Nucleus accumbens (tissue), 56 donors: ENCODE data around the gene BICRAL.
"Not testable (repeated sequence)": the region's sequence is repeated elsewhere in the genome, so short reads cannot be mapped to it uniquely, and the experiment has no call there.

Experiments
- DNase-seq, 56 donors: peaks; one replicate each; lab custom pipeline; 2025; lab: John Stamatoyannopoulos, UW

Gene BICRAL

DNA sequence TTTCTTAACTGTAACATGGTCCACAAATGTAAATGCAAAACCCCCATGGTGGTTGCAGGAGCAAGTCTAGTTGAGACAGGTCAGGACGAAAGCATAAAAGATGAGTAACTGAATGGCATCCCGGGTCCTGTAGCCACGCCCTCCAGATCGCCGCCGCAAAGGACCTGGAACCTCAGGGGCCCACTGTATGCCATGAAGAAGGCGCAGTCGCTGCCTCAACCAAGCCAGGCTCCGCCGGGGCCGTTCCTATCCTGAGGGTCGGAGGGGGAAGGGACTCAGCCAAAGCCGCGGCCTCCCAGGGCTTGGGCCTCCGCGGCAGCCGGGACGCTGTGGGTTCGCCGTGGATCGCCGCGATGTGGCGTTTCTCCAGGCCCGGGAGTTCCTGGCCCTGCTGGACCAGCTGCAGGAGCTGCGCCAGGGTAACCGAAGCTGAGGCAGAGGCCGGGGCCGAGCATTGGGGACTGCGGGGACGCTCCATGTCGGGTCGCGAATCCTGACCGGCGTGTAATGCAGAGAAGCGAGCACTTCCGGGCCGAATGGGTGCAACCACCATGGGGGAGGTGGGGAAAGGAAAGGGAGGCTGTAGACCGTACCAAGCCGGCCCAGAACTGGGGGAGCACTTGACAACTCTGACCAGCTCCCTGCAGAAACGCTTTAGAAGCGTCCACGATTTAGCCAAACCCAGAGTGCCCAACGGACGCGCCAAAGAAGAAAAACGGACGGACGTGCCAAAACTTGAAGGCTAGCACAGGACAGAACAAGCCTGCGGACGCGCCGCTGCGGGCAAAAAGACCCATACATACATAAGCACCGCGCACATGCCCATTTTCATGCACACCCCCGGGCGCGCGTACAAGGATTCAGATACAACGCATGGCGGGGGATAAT, 108.7 kb downstream of the BICRAL start:
- peak; percentile 41 to 96 (median 86) for DNase-seq

DNA sequence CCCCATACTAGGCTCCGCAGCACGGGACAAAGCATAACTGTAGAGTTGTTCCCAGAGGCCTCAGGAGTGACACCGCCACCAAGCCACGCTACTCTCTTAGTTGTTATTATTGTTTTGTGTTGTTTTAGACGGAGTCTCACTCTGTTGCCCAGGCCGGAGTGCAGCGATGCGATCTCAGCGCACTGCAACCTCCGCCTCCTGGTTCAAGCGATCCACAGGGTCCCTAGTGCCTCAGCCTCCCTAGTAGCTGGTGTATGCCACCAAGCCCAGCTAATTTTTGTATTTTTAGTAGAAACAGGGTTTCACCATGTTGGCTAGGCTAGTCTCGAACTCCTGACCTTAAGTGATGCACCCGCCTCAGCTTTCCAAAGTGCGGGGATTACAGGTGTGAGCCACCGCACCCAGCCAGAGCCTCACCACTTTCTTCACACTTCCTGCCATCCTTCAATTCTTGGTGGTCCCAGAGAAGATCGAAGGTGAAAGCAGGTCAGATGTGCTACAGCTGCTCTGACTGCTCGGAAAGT, 109.4 kb downstream of the BICRAL start:
- no peak for DNase-seq

DNA sequence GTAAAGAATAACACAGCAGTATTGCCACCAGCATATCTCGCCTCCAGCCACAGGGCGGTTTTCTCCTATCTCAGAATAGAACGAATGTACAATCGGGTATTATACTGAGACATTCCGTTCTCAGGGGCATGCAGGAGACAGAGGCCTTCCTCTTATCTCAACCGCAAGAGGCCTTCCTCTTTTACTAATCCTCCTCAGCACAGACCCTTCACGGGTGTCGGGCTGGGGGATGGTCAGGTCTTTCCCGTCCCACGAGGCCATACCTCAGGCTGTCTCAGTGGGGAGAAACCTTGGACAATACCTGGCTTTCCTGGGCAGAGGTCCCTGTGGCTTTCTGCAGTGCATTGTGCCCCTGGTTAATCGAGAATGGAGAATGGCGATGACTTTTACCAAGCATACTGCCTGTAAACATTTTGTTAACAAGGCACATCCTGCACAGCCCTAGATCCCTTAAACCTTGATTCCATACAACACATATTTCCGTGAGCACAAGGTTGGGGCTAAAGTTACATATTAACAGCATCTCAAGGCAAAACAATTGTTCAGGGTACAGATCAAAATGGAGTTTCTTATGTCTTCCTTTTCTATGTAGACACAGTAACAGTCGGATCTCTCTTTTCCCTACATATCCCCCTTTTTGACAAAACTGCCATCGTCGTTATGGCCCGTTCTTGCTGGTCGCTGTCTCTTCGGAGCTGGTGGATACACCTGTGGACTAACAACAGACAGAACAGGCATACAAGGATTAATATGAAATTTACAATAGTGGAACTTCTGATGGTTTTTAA, 112.4 kb downstream of the BICRAL start:
- DNase-seq = not testable (repeated sequence)

GRCh38 chr6:42896178-42896719, 114.4 kb downstream of the BICRAL start:
- no peak for DNase-seq

DNA sequence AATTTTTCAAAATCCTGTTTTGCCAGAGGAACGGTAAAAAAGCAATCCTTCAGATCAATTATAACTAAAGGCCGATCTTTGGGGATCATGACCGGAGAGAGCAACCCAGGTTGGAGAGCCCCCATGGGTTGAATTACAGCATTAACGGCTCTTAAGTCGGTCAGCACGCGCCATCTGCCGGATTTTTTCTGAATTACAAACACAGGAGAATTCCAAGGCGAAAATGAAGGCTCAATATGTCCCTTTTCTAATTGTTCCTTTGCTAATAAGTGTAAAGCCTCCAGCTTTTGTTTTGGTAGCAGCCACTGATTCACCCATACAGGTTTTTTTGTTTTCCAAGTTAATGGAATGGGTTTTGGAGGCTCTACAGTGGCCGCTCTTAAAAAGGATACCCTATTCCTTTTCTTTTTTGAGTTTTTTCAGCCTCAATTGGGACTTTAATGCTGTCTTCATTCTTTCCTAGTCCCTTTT, 117.1 kb downstream of the BICRAL start:
- peak in 43 of 56 donors; percentile 3 to 88 (median 39) for DNase-seq

- DNase-seq = no peak
These were observed 118.0 kb downstream of the BICRAL start for GRCh38 chr6:42899871-42900270.

DNA sequence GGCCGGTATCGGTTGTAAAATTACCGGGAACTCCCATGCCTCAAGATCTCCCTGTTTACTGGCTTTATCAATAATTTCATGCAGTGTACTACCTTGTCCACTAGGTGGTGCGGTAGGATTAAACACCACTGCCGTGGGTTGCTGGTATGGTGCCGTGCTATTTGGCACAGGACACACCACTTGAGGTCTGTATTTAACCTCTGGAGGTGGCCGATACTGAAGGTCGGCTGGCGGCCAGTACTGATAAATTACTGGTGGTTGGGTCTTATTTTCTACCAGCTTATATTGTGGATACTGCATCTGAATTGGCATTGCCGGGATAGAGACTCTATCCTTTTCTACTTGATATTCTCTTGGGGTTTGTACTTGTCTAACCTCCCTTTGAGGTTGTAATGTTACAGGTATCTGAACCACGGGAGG, 119.7 kb downstream of the BICRAL start:
- DNase-seq = peak in 49 of 56 donors; percentile 6 to 82 (median 49)

DNA sequence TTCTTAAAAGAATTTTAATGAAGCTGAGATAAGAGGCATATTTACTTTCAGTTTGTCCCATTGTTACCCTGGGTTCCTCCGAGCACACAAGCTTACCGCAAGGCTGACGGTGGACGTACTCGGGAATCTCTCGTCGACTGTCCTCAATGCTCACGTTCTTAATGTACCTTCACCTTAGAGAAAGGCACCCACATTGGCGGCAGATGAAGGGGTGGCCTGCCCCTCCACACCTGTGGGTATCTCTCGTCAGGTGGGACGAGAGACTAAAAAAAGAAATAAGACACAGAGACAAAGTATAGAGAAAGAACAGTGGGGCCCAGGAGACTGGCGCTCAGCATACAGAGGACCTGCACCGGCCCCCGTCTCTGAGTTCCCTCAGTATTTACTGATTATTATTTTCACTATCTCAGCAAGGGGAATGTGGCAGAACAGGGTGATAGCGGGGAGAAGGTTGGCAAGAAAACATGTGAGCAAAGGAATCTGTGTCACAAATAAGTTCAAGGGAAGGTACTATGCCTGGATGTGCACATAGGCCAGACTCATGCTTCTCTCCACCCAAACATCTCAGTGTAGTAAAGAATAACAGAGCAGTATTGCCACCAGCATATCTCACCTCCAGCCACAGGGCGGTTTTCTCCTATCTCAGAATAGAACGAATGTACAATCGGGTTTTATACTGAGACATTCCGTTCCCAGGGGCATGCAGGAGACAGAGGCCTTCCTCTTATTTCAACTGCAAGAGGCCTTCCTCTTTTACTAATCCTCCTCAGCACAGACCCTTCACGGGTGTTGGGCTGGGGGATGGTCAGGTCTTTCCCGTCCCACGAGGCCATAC, 120.8 kb downstream of the BICRAL start:
- not testable (repeated sequence) for DNase-seq

DNA sequence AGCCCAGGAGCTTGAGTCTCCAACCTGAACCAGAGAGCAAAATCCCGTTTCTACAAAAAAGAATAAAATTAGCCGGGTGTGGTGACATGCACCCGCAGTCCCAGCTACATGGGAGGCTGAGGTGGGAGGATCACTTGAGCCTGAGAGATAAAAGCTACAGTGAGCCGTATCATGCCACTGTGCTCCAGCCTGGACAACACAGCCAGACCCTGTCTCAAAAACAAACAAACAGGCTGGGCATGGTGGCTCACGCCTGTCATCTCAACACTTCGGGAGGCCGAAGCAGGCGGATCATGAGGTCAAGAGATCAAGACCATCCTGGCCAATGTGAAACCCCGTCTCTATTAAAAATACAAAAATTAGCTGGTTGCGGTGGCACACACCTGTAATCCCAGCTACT, 122.6 kb downstream of the BICRAL start:
- no peak for DNase-seq

DNA sequence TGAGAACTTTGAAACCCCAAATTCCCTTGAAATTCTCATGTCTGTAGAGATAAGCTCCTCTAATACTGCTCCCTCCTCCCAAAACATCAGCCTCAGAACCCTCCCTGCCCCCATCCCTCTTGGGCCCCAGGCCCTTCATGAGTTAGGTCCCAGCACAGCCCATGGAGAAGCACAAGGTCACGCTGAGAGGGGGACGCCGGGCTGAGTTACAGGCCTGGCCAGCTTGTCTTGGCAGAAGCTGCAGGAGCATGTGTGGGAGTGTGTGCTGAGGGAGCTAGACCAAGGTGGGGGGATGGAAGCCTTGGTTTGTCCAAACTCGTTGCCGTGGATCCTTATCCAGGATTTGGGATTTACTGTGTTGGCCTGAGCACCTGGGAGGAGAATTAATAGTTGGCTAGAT, 125.5 kb downstream of the BICRAL start:
- DNase-seq = no peak

GRCh38 chr6:42909835-42910234, 128.0 kb downstream of the BICRAL start:
- DNase-seq = peak in 7 of 56 donors; percentile 4 to 35 (median 16)

DNA sequence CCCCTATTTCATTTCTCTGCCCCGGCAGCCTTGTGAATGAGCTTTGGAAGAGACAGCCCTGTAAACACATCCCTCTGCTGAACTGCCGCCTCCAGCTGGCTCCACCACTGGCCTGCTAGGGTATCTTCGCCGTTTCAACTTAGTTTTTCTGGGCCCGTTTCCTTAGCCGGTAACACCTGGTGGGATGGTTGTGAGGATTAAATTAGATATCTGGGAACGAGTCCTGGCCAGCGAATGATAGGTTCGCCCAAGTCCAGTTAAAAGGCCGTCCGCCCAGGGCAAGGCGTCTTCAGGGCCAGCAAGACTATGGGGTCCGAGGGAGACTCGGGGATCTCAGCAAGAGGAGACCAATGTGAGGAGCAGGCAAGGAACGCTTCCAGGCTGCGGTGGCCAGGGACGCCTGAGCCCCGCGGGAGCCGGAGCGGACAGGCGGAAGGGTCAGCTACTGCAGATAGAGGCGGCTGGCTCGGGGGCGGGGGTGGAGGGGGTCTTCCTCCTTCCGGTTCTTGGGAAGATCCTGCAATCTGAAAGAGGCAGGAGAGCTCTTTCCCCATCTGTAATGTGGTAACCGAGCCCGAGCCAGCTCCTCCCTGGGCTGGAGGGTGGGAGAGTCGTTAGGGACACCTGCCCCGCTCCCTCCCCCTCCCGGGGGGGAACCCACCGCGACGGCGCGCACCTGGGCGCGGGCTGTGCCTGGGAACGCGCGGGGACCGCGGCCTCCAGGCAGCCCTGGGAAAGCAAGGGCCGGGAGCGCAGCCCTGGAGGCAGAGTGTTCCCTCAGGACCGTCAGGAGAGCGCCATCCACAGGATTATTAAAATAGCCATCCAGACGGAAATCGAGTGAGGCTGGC, 129.5 kb downstream of the BICRAL start:
- no peak for DNase-seq

GRCh38 chr6:42914546-42914945, 132.7 kb downstream of the BICRAL start:
- DNase-seq = no peak

DNA sequence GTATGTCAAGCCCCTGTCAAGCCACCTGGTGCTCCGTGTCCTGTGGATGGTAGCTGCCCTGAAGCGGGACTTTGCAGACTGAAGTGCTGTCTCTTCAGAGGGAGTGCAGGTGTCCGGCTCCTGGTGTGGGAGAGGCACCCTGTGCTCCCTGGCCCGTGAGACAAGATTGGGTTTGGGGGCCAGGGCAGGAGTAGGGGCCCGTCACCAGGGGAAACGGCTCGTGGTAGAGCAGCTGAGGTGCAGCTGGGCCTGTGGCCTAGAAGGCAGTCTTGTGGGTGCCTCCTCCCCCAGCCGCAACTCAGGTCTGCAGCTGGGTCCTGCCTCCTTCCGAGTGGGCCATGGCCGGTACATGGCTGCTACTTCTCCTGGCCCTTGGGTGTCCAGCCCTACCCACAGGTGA, 133.9 kb downstream of the BICRAL start, which contains the start of gene PTCRA:
PTCRA (plus strand) TSS at position 322 of the 400 bp plus-strand sequence; CDS start at position 339, 17 bp downstream.
- DNase-seq = no peak

DNA sequence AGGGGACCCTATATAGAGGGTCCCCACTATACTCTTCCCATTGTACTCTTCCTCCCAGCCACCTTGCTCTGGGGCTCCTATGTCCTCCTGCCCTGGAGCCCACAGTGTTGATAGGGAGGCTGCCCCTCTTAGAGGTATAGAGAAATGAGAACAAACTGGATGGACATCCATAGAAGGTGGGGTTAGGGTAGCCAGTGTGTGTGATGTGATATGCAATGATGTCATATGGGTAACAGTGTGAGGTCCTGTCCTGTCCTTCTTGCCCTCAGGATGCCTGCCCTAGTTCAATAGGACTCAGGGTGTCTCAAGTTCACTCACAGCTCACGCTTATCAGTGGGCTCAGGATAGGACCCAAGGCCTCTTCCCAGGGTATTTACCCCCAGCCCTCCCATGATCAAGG, 134.4 kb downstream of the BICRAL start:
- DNase-seq = no peak
